ENCODE measurements around the gene EPS8. TPM values are rescaled to one million over a fixed set of nuclear protein-coding genes. Genes with fewer than 3 reads are reported as not detected.

EPS8 gene
- total RNA-seq, 4 donors from 2014 or later = 26.1 to 43.2 (median 32.3) TPM

DNA sequence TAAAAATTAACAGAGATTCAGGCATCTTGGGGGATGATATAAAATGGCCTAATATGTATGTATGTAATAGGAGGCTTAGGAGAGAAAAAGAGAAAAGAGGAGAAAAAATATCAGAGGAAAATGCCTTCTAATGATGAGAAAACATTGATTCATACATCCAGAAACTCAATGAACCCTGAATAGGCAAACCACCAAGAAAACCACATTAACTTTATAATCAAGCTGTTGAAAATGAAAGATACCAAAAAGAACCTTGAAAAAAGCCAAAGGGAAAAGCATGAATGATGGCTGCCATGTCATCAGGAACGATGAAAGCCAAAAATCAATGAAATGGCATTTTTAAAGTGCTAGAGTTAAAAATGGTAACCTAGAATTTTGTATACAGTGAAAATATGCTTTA is 180.2 kb downstream of the EPS8 start:
- TF ChIP-seq, protein P1, sequence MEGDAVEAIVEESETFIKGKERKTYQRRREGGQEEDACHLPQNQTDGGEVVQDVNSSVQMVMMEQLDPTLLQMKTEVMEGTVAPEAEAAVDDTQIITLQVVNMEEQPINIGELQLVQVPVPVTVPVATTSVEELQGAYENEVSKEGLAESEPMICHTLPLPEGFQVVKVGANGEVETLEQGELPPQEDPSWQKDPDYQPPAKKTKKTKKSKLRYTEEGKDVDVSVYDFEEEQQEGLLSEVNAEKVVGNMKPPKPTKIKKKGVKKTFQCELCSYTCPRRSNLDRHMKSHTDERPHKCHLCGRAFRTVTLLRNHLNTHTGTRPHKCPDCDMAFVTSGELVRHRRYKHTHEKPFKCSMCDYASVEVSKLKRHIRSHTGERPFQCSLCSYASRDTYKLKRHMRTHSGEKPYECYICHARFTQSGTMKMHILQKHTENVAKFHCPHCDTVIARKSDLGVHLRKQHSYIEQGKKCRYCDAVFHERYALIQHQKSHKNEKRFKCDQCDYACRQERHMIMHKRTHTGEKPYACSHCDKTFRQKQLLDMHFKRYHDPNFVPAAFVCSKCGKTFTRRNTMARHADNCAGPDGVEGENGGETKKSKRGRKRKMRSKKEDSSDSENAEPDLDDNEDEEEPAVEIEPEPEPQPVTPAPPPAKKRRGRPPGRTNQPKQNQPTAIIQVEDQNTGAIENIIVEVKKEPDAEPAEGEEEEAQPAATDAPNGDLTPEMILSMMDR (IDR thresholded peaks at IDR 0.05) = no peak
- TF ChIP-seq POLR2A (IDR thresholded peaks at IDR 0.05) = no peak
- 83% methylated on average over 1 of the region's 1 CpG for WGBS, 2 donors
- DNase-seq (ENCODE audit: low spot score in 2 of 2) = no peak
- intact Hi-C loops (cut with DNase I; ENCODE audit: low total_unique reads) = no loop called here
- H3K4me3 ChIP-seq (ENCODE audit: low read depth, poor library complexity, severe bottlenecking) = no peak overlapping the region

DNA sequence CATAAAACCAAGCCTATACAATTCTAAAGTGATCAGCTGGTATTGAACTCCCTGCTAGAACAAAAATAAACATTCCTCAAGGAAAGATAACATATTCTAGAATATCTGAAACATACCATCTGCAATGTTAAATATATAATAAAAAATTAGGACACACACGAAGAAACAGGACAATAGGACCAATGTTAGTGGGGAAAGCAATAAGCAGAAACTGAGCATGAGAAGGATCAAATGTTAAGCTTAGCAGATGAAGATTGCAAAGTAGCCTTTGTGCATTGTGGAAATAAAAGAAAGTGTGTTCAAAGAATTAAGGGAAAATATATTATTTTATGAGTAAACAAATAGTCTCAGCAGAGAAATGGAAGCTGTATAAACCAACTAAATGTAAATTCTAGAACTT is 180.8 kb downstream of the EPS8 start:
- TF ChIP-seq, protein P1 (IDR thresholded peaks at IDR 0.05) = no peak
- no peak for TF ChIP-seq POLR2A (IDR thresholded peaks at IDR 0.05)
- H3K4me3 ChIP-seq (ENCODE audit: low read depth, poor library complexity, severe bottlenecking) = no peak overlapping the region
- WGBS, 2 donors = 75 to 82% methylated on average over 1 of the region's 1 CpG
- intact Hi-C loops (cut with DNase I; ENCODE audit: low total_unique reads) = no loop called here
- DNase-seq (ENCODE audit: low spot score in 2 of 2) = no peak

DNA sequence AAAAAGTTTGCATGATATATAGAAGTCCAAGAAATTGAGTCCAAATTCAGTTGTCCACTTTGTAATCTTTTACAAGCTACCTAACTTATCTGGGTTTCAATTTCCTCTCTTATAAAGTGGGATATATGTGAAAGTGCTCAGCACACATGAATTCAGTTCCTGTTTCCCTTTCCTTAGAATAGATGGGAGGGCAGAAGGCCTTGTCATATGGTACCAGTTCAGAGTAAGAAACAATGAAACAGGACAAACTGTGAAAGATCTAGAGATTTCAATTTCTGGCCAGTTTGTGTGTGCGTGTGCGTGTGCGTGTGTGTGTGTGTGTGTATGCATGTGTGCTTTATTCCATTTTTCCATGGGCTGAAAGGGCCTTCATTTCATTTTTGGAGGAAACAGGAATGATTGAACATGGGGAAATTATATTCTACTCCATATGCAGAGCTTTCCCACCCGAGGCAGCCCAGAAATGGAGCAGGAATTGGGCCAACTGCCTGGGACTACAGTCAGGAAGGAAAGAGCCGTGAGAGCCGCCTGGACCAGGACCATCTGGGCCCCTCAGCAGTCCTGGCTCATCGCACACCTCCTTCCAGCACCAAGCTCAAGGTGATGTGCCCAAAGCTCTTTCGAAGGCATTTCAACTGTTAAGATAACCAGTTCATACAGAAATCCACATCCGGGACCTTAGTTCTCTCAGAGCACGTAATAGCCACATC is 183.2 kb downstream of the EPS8 start:
- intact Hi-C loops (cut with DNase I; ENCODE audit: low total_unique reads) = no loop called here
- no peak for DNase-seq (ENCODE audit: low spot score in 2 of 2)
- H3K4me3 ChIP-seq (ENCODE audit: low read depth, poor library complexity, severe bottlenecking) = no peak overlapping the region
- 86 to 90% methylated on average over 10 of the region's 10 CpGs for WGBS, 2 donors
- TF ChIP-seq POLR2A (IDR thresholded peaks at IDR 0.05) = no peak
- TF ChIP-seq, protein P1 (IDR thresholded peaks at IDR 0.05) = no peak

DNA sequence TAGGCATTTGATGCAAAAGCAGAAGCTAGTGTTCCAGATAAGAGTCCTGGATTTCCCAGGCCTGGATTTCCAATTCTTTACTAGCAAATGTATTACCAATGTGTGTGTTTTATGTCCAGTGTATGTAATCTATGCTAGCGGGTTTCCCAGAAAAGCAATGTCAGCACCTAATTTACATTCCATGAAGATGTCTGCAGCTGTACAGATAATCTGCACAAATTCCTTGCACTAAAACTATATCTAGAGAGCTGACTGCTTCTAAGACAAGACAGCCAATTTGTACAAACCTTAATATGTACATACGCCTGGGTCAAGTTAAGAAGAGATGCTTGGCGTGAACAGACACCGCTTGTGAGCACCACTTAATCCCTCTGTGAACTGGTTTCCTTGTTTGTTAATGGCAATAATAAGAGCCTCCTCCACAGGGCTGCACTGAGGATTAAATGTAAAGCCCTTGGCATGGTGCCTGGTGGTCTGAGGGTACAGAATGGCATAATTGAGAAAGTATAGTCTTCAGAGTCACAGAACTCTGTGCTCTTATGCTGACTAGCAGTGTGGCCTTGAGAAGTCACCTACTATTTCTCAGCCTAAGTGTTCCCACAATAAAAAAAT is 185.6 kb downstream of the EPS8 start:
- intact Hi-C loops (cut with DNase I; ENCODE audit: low total_unique reads) = no loop called here
- WGBS, 2 donors = 92 to 97% methylated on average over 4 of the region's 4 CpGs
- TF ChIP-seq, protein P1 (IDR thresholded peaks at IDR 0.05) = no peak
- no peak for TF ChIP-seq POLR2A (IDR thresholded peaks at IDR 0.05)
- H3K4me3 ChIP-seq (ENCODE audit: low read depth, poor library complexity, severe bottlenecking) = no peak overlapping the region
- no peak for DNase-seq (ENCODE audit: low spot score in 2 of 2)

DNA sequence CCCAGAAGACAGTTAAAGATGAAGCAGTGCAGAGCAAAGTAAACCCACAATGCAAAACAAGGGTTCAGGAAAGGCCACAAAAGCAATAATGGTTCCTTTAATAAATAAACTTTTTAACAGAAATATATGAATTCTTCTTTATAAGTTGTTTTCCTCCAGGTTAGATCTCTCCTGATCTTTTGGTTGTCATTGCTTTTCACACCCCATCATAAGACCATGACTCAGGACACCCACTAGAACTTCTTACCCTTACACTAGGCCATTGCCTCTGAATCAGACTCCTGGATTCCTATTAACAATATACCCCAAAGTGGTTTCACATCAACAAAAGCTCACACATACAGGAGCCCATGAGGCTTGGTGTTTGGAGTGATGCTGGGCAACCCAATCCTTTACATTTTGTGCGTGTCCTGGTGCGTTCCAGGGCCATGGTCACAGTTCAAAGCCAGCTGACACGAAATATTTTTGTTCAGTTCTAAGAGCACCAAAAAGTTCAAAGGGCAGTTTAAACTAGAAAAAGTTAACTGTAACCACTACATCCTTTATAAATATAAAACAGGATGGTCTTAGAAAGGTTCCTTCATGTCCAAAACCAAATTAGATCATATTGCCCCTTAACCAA is 187.0 kb downstream of the EPS8 start:
- intact Hi-C loops (cut with DNase I; ENCODE audit: low total_unique reads) = no loop called here
- 88 to 94% methylated on average over 3 of the region's 3 CpGs for WGBS, 2 donors

More for the DNA sequence above, 187.0 kb downstream of the EPS8 start:
- no peak for DNase-seq (ENCODE audit: low spot score in 2 of 2)
- no peak for TF ChIP-seq POLR2A (IDR thresholded peaks at IDR 0.05)
- TF ChIP-seq, protein P1 (IDR thresholded peaks at IDR 0.05) = no peak
- H3K4me3 ChIP-seq (ENCODE audit: low read depth, poor library complexity, severe bottlenecking) = no peak overlapping the region

All from lower leg skin (tissue), 4 donors.